HepG2 (cell line): Measurements from ENCODE around the gene HNRNPF. TPM values are rescaled to one million over a fixed set of nuclear protein-coding genes. Genes with fewer than 3 reads are reported as not detected.
A peak's percentile ranks its signal among the peaks of the same experiment; 100 is the strongest.
"Not testable (repeated sequence)": the region's sequence is repeated elsewhere in the genome, so short reads cannot be mapped to it uniquely, and the experiment has no call there.

ENCODE experiments used
- ATAC-seq: fragments of 200-7000 bp; cut with Tn5 transposase; 3 replicates; pipeline ENCODE4 v1.9.1; 2020; ENCODE audit warnings: mild to moderate bottlenecking, moderate library complexity
- BruUV-seq: library from RNA; stranded (reverse); fragments of 400-500 nt; replicated peaks from 2 replicates; lab custom pipeline; 2021; lab: Mats Ljungman, UMichigan
- CTCF ChIA-PET: fragments of 300-600 bp; formaldehyde crosslinking; extraction: SDS; loops from one replicate; lab custom pipeline; 2021; ENCODE audit warnings: low total read pairs, inconsistent platforms, low intra/inter-chr PET ratio; lab: Yijun Ruan, JAX
- POLR2A ChIA-PET: fragments of 350-600 bp; sonication (Branson Sonifier 250); formaldehyde crosslinking; loops from one replicate; lab custom pipeline; 2020; ENCODE audit warnings: antibody characterized with exemption, inconsistent platforms; lab: Yijun Ruan, JAX
- DNase-seq: peaks from one replicate; pipeline ENCODE4 v3.0.0-alpha.2; 2015; ENCODE audit warnings: low spot score
- FAIRE-seq: peaks from 3 replicates; lab custom pipeline; 2011; peaks lifted over from hg19 to GRCh38; lab: Jason Lieb, UNC
- H2AFZ ChIP-seq: one replicate; pipeline ENCODE4 v1.6.1; 2011; ENCODE audit warnings: low read length, inconsistent platforms
- H3K27ac ChIP-seq: fragments of 300-600 bp; 3 replicates; pipeline ENCODE4 v1.8.0; 2011; ENCODE audit warnings: mixed run types, mild to moderate bottlenecking, mixed read lengths, low read length, inconsistent platforms; ENCODE audit not compliant: insufficient read depth; ENCODE audit errors: extremely low read length
- H3K27me3 ChIP-seq, 2 experiments: fragments of 200-600 bp in 1 of 2; 2 replicates in 1 of 2; 3 replicates in 1 of 2; pipeline versions ENCODE4 v1.6.0 to v1.8.0; 2011; ENCODE audit warnings: low read length in 2 of 2, mild to moderate bottlenecking in 2 of 2, moderate library complexity in 2 of 2, inconsistent platforms in 1 of 2; ENCODE audit not compliant: insufficient read depth in 2 of 2, control insufficient read depth in 1 of 2
- H3K36me3 ChIP-seq, 2 experiments: fragments of 200-600 bp in 1 of 2; replicated peaks in 1 of 2; 2 replicates in 1 of 2; 3 replicates in 1 of 2; pipeline versions ENCODE4 v1.5.1 to v1.8.0; 2011; ENCODE audit warnings: low read length in 2 of 2, inconsistent platforms in 1 of 2; ENCODE audit not compliant: insufficient read depth in 2 of 2, control insufficient read depth in 1 of 2
- H3K4me1 ChIP-seq: 2 replicates; pipeline ENCODE4 v1.5.1; 2012; ENCODE audit warnings: low read length, inconsistent platforms; ENCODE audit not compliant: insufficient read depth
- H3K4me2 ChIP-seq: 2 replicates; pipeline ENCODE4 v1.6.0; 2011; ENCODE audit warnings: low read depth, low read length, inconsistent platforms
- H3K4me3 ChIP-seq, 3 experiments: fragments of 200-600 bp in 1 of 3; sonication (generic), shearing (Covaris generic) in 1 of 3; replicated peaks in 1 of 3; 2 replicates each; pipeline ENCODE4 v1.5.1; 2011 to 2016; ENCODE audit warnings: low read length in 3 of 3, inconsistent platforms in 2 of 3, low read depth in 2 of 3, mild to moderate bottlenecking in 2 of 3, control low read depth in 1 of 3, mixed read lengths in 1 of 3; ENCODE audit not compliant: insufficient read depth in 1 of 3
- H3K79me2 ChIP-seq: one replicate; pipeline ENCODE4 v1.6.1; 2011; ENCODE audit warnings: low read length, inconsistent platforms; ENCODE audit not compliant: insufficient read depth
- H3K9ac ChIP-seq: 2 replicates; pipeline ENCODE4 v1.6.0; 2011; ENCODE audit warnings: mild to moderate bottlenecking, low read depth, low read length, inconsistent platforms; ENCODE audit not compliant: insufficient read depth
- H3K9me3 ChIP-seq: 2 replicates; pipeline ENCODE4 v1.5.1; 2012; ENCODE audit warnings: mild to moderate bottlenecking, low read length
- H4K20me1 ChIP-seq: 2 replicates; pipeline ENCODE4 v1.6.0; 2011; ENCODE audit warnings: inconsistent platforms, mild to moderate bottlenecking, low read length, moderate library complexity; ENCODE audit not compliant: insufficient read depth
- MAFF ChIP-seq: IDR thresholded peaks from 2 replicates; pipeline ENCODE4 v1.6.1; 2011; ENCODE audit warnings: low read depth, low read length, improper control_type of control experiment
- MAFK ChIP-seq, 2 experiments: IDR thresholded peaks in 1 of 2; conservative IDR thresholded peaks in 1 of 2; 2 replicates each; pipeline ENCODE4 v1.6.1; 2011; ENCODE audit warnings: improper control_type of control experiment in 2 of 2, low read length in 2 of 2
- YY1 ChIP-seq: IDR thresholded peaks from 2 replicates; pipeline ENCODE4 v1.6.1; 2011; ENCODE audit warnings: low read length, low read depth, moderate library complexity, mild to moderate bottlenecking; ENCODE audit not compliant: insufficient read depth, insufficient replicate concordance
- ZNF225 ChIP-seq: sonication (generic); formaldehyde crosslinking; IDR thresholded peaks from 2 replicates; pipeline ENCODE4 v1.4.0; 2020; ENCODE audit warnings: mild to moderate bottlenecking, missing genetic modification reagents
- ZNF260 ChIP-seq: sonication (generic); formaldehyde crosslinking; IDR thresholded peaks from 2 replicates; pipeline ENCODE4 v1.4.0; 2020; ENCODE audit warnings: missing genetic modification reagents, low read depth, mild to moderate bottlenecking, borderline replicate concordance
- ZNF282 ChIP-seq: fragments of 450-650 bp; IDR thresholded peaks from 2 replicates; pipeline ENCODE4 v1.6.1; 2018; ENCODE audit not compliant: partially characterized antibody
- ZNF382 ChIP-seq: sonication (generic); formaldehyde crosslinking; IDR thresholded peaks from 2 replicates; pipeline ENCODE4 v1.5.0; 2020; ENCODE audit warnings: missing genetic modification reagents, mild to moderate bottlenecking, borderline replicate concordance
- ZNF766 ChIP-seq: sonication (generic); formaldehyde crosslinking; IDR thresholded peaks from 2 replicates; pipeline ENCODE4 v1.5.0; 2020; ENCODE audit warnings: missing genetic modification reagents, borderline replicate concordance
- WGBS: methylation state at CpG from one replicate; pipeline ENCODE4 v1.1.6; 2017; ENCODE audit warnings: low lambda C conversion rate; 5-methylcytosine and 5-hydroxymethylcytosine counted together
- in situ Hi-C: cut with HindIII; loops from 2 replicates; pipeline ENCODE4 v1.10.0; 2017; ENCODE audit warnings: low pct_unique_long_range_greater_than_20kb; ENCODE audit not compliant: extremely low pct_ligation_motif_present
- intact Hi-C: fragments of 100-400 bp; cut with micrococcal nuclease; formaldehyde crosslinking; loops from one replicate; pipeline ENCODE4 v1.10.0; 2022; ENCODE audit not compliant: unreplicated experiment
- polyA plus RNA-seq, 8 experiments: library from polyadenylated mRNA; depleted of rRNA in 3 of 8; stranded (reverse) in 7 of 8; unstranded in 1 of 8; fragments of >200 nt; fragmentation: Illumina TruSeq in 4 of 8; extraction: Trizol in 4 of 8; gene quantifications; 2 replicates each; pipeline versions ENCODE4 v1.2.1 to v1.2.3, GENCODE V29; 2011 to 2016; ENCODE audit warnings: low read depth in 4 of 8, missing spikeins in 1 of 8, mixed read lengths in 1 of 8; ENCODE audit not compliant: insufficient read depth in 1 of 8
- total RNA-seq, 5 experiments: library from RNA; depleted of rRNA; stranded (reverse); fragments of >200 nt; fragmentation: Illumina TruSeq; extraction: Trizol; gene quantifications; 2 replicates each; pipeline ENCODE4 v1.2.3, GENCODE V29; 2016; ENCODE audit warnings: low read depth in 1 of 5
- TF ChIP-seq, protein P1 (sequence below): sonication (generic); formaldehyde crosslinking; IDR thresholded peaks from 2 replicates; pipeline ENCODE4 v1.4.0; 2020; ENCODE audit warnings: missing genetic modification reagents

Gene HNRNPF
- total and polyA plus RNA-seq, 2 of the 13 experiments (the other 11 are each of a cell fraction or from before 2014, with no cell fraction given), result 166 to 308 TPM

DNA sequence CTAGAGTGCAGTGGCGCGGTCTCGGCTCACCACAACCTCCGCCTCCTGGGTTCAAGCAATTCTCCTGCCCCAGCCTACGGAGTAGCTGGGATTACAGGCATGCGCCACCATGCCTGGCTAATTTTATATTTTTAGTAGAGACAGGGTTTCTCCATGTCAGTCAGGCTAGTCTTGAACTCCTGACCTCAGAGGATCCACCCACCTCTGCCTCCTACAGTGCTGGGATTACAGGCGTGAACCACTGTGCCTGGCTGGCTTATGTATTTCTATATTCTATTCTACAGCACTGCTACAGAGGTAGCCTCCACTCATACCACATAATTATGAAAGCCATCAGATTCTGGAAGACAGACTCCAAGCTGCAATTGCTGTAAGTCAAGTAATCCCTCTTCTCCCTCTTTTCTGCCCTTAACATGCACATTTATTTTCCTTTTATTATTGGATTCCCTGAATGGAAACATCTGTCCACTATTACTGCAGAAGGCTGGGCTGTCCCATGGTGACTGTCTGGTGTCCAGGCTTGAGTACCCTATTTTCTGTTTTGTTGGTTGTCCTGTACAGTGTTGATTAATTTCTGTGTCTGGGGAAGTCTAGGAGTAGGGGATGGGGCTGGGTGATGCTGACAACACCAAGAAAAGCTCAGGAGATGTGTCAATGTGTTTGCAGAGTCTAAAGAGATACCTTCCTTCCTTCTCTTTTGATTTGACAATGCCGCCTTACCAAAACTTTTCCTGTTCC is 22.1 kb upstream of the HNRNPF start (continued):
- TF ChIP-seq, protein P1, sequence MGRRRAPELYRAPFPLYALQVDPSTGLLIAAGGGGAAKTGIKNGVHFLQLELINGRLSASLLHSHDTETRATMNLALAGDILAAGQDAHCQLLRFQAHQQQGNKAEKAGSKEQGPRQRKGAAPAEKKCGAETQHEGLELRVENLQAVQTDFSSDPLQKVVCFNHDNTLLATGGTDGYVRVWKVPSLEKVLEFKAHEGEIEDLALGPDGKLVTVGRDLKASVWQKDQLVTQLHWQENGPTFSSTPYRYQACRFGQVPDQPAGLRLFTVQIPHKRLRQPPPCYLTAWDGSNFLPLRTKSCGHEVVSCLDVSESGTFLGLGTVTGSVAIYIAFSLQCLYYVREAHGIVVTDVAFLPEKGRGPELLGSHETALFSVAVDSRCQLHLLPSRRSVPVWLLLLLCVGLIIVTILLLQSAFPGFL (CRISPR knock-in tag), result no peak
- no peak for TF ChIP-seq ZNF260 (CRISPR knock-in tag)
- no peak for TF ChIP-seq ZNF382 (CRISPR knock-in tag)
- no peak for TF ChIP-seq ZNF766 (CRISPR knock-in tag)
- no peak for TF ChIP-seq ZNF225 (CRISPR knock-in tag)
- no peak for TF ChIP-seq ZNF282

DNA sequence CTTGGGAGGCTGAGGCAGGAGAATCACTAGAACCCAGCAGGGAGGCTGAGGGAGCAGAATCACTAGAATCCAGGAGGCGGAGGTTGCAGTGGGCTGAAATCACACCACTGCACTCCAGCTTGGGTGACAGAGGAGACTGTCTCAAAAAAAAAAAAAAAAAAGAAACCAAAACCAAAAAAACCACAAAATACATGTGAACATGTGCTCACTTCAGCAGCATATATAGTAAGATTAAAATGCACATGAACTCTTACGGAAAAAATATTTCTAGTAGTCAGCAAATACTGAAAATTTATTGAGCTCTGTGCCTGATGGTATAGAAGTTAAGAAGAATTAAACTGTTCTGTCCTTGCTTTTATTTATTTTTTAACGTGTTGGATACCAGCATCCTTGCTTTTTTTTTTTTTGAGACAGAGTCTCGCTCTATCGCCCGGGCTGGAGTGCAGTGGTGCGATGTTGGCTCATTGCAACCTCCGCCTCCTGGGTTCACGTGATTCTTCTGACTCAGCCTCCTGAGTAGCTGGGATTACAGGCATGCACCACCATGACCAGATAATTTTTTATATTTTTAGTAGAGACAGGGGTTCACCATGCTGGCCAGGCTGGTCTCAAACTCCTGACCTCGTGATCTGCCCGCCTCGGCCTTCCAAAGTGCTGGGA is 18.3 kb upstream of the HNRNPF start:
- TF ChIP-seq MAFF (peak; percentile 60; the same call in 1 of the 2 replicates), MAFK (conservative IDR thresholded peaks at IDR 0.05 in 1 of 2, IDR thresholded peaks at IDR 0.05 in 1 of 2; ENCODE audit: low read length in 2 of 2) (peak; percentile 42 to 78; a peak in 3 of 4 replicates), YY1 (no peak)
- no peak overlapping the region for H3K4me2 ChIP-seq
- no peaks in the 10 kb centered on the region for H3K27me3 ChIP-seq
- ATAC-seq (no peak), FAIRE-seq (no peak), DNase-seq (no peak)
- in situ Hi-C loops (no loop called here), intact Hi-C loops (no loop called here)
- 90% methylated on average over 12 of the region's 12 CpGs for WGBS
- H3K36me3 ChIP-seq, result no peaks in the 10 kb centered on the region
- no peaks in the 10 kb centered on the region for H3K79me2 ChIP-seq
- H3K9me3 ChIP-seq, result no peaks in the 10 kb centered on the region
- no peak overlapping the region for H3K4me3 ChIP-seq
- CTCF ChIA-PET, result no interaction called here
- POLR2A ChIA-PET, result no interaction called here
- H2AFZ ChIP-seq, result no peak overlapping the region
- peaks cover 26% of the 10 kb centered on the region for H3K4me1 ChIP-seq
- BruUV-seq, result no TSS peak
- H3K27ac ChIP-seq, result no peak overlapping the region
- H4K20me1 ChIP-seq, result no peaks in the 10 kb centered on the region
- no peak overlapping the region for H3K9ac ChIP-seq

DNA sequence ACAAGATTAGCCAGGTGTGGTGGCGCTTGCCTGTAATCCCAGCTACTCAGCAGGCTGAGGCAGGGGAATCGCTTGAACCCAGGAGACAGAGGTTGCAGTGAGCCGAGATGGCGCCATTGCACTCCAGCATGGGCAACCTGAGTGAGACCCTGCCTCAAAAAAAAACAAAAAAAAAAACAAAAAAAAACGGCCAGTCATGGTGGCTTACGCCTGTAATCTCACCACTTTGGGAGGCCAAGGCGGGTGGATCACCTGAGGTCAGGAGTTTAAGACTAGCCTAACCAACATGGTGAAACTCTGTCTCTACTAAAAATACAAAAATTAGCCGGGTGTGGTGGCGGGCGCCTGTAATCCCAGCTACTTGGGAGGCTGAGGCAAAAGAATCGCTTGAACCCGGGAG is 17.5 kb upstream of the HNRNPF start:
- H2AFZ ChIP-seq, H3K4me3 ChIP-seq, H3K4me2 ChIP-seq, POLR2A ChIA-PET, FAIRE-seq, DNase-seq, H3K9me3 ChIP-seq, BruUV-seq, H3K36me3 ChIP-seq, intact Hi-C loops, CTCF ChIA-PET, H4K20me1 ChIP-seq, H3K79me2 ChIP-seq, H3K27ac ChIP-seq, ATAC-seq, H3K27me3 ChIP-seq, in situ Hi-C loops, H3K9ac ChIP-seq: not testable (repeated sequence)
- peaks cover 34% of the 10 kb centered on the region for H3K4me1 ChIP-seq
- WGBS, result 95% methylated on average over 12 of the region's 12 CpGs
